Measurements from ENCODE around the gene GPR158. TPM values are rescaled to one million over a fixed set of nuclear protein-coding genes. Genes with fewer than 3 reads are reported as not detected.

The GPR158 gene
- total RNA-seq, 1 experiment from 2014 or later: 0.24 TPM

GRCh38 chr10:25349520-25349919 lies 174.7 kb downstream of the GPR158 start:
- H2AFZ ChIP-seq (ENCODE audit: low read length): no peak overlapping the region
- no peak overlapping the region for H3K9ac ChIP-seq (ENCODE audit: extremely low read depth, insufficient read length, low read length)
- no peak overlapping the region for H3K27ac ChIP-seq (ENCODE audit: insufficient read length, low read depth, low read length)
- no peak overlapping the region for H3K14ac ChIP-seq (ENCODE audit: insufficient read depth, low read length)
- Mint-ChIP-seq H3K36me3 (ENCODE audit: insufficient read depth in 1 of 3, low read depth in 3 of 3) (peaks cover 0 to 3% (median 0%) of the 10 kb centered on the region in 3 experiments; a peak in 1 of 7 replicates), H3K27ac (no peak overlapping the region), H3K4me3 (no peak overlapping the region), H3K9me3 (peaks cover 2 to 3% of the 10 kb centered on the region in 2 experiments; a peak in 2 of 5 replicates), H3K4me1 (no peaks in the 10 kb centered on the region), H3K27me3 (ENCODE audit: low read depth) (no peaks in the 10 kb centered on the region)
- no peak overlapping the region for H2BK12ac ChIP-seq (ENCODE audit: insufficient read length, low read depth, low read length)
- no peaks in the 10 kb centered on the region for H3K79me1 ChIP-seq (ENCODE audit: insufficient read depth, low read depth, low read length, poor library complexity, severe bottlenecking)
- H4K8ac ChIP-seq (replicated peaks; ENCODE audit: insufficient read length, low read depth, low read length): no peak overlapping the region
- no peak overlapping the region for H4K5ac ChIP-seq (ENCODE audit: insufficient read length, low read depth, low read length)
- no peak overlapping the region for H3K4me2 ChIP-seq (ENCODE audit: insufficient read depth, insufficient read length, low read length)
- no peak overlapping the region for H3K23ac ChIP-seq (ENCODE audit: insufficient read length, low read depth, low read length)
- no peak for TF ChIP-seq CTCF (conservative IDR thresholded peaks at IDR 0.05)
- no peaks in the 10 kb centered on the region for H3K9me3 ChIP-seq (ENCODE audit: control insufficient read depth, low read depth, low read length)
- no peak overlapping the region for H2BK20ac ChIP-seq (ENCODE audit: low read depth, low read length, poor library complexity, severe bottlenecking)
- H3K27me3 ChIP-seq (ENCODE audit: insufficient read depth, low read length): no peaks in the 10 kb centered on the region
- no peaks in the 10 kb centered on the region for H3K79me2 ChIP-seq (ENCODE audit: insufficient read depth, low read length)
- no peak overlapping the region for H2BK5ac ChIP-seq (ENCODE audit: insufficient read length, low read length)
- H3K18ac ChIP-seq (ENCODE audit: insufficient read length, low read depth, low read length): no peak overlapping the region
- no peak overlapping the region for H2AK5ac ChIP-seq (ENCODE audit: insufficient read length, low read length)
- no peak overlapping the region for H4K91ac ChIP-seq (ENCODE audit: insufficient read length, low read depth, low read length)
- H2BK120ac ChIP-seq (ENCODE audit: low read depth, low read length, poor library complexity, severe bottlenecking): no peak overlapping the region
- H2BK15ac ChIP-seq (ENCODE audit: low read depth, low read length): no peak overlapping the region
- WGBS (ENCODE audit: extremely low coverage, insufficient read length, low lambda C conversion rate): no CpG with 5 or more reads among the region's 3 CpGs
- H3K4ac ChIP-seq (ENCODE audit: low read depth, low read length): no peak overlapping the region
- no peak overlapping the region for H3K56ac ChIP-seq (ENCODE audit: insufficient read length, low read depth, low read length)
- no peaks in the 10 kb centered on the region for H3K23me2 ChIP-seq (ENCODE audit: insufficient read length, low read depth, low read length, poor library complexity, severe bottlenecking)
- H3T11ph ChIP-seq (ENCODE audit: low read length): no peak overlapping the region
- H4K20me1 ChIP-seq (ENCODE audit: control insufficient read depth, insufficient read depth, insufficient read length): no peaks in the 10 kb centered on the region
- no peak for DNase-seq
- no peaks in the 10 kb centered on the region for H3K4me1 ChIP-seq (ENCODE audit: insufficient read depth, low read length)
